Tibial nerve (tissue), 4 donors: Measurements from ENCODE around the gene GRXCR1.

Experiments used
- CTCF ChIP-seq, 5 experiments: fragments of 200-600 bp in 3 of 5; fragments of 450-650 bp in 2 of 5; sonication (generic) in 3 of 5; IDR thresholded peaks; one replicate each; pipeline ENCODE4 v1.5.1; 2016 to 2019; ENCODE audit warnings: antibody characterized with exemption in 5 of 5, mild to moderate bottlenecking in 3 of 5, moderate library complexity in 2 of 5
- EP300 ChIP-seq, 2 donors: sonication (generic); formaldehyde crosslinking; IDR thresholded peaks; one replicate each; pipeline ENCODE4 v1.6.1; 2017; ENCODE audit warnings: antibody characterized with exemption in 2 of 2, mild to moderate bottlenecking in 1 of 2
- POLR2A ChIP-seq, 2 donors: fragments of 450-650 bp; IDR thresholded peaks; one replicate each; pipeline ENCODE4 v1.6.1; 2017; ENCODE audit warnings: antibody characterized with exemption in 2 of 2, mild to moderate bottlenecking in 2 of 2, moderate library complexity in 2 of 2

GRCh38 chr4:42843694-42844093 is 48.8 kb upstream of the GRXCR1 start:
- peak in 1 of 5 experiments; percentile 14 for TF ChIP-seq CTCF (IDR thresholded peaks at IDR 0.05)
- no peak for TF ChIP-seq POLR2A (IDR thresholded peaks at IDR 0.05)
- no peak for TF ChIP-seq EP300 (IDR thresholded peaks at IDR 0.05)
